Osteoblast (primary cell): ENCODE measurements around the gene C11orf98. TPM values are rescaled to one million over a fixed set of nuclear protein-coding genes. Genes with fewer than 3 reads are reported as not detected.
"Not testable (repeated sequence)": the region's sequence is repeated elsewhere in the genome, so short reads cannot be mapped to it uniquely, and the experiment has no call there.

Source experiments
- DNase-seq: peaks from one replicate; pipeline ENCODE4 v3.0.0; 2011; ENCODE audit warnings: low spot score, mixed read lengths; ENCODE audit not compliant: insufficient read length; ENCODE audit errors: missing footprints
- H2AFZ ChIP-seq: 2 replicates; pipeline ENCODE4 v1.6.0; 2011; ENCODE audit warnings: mild to moderate bottlenecking, low read length
- H3K27ac ChIP-seq: 2 replicates; pipeline ENCODE4 v1.5.1; 2011; ENCODE audit warnings: mild to moderate bottlenecking, low read depth, low read length, moderate library complexity
- H3K27me3 ChIP-seq: 2 replicates; pipeline ENCODE4 v1.6.0; 2012; ENCODE audit warnings: mild to moderate bottlenecking, control low read depth, inconsistent platforms, low read length, moderate library complexity; ENCODE audit not compliant: insufficient read depth
- H3K36me3 ChIP-seq: 2 replicates; pipeline ENCODE4 v1.5.1; 2011; ENCODE audit warnings: mild to moderate bottlenecking, low read length, control low read depth, moderate library complexity; ENCODE audit not compliant: insufficient read depth
- H3K4me1 ChIP-seq: 2 replicates; pipeline ENCODE4 v1.5.1; 2011; ENCODE audit warnings: mild to moderate bottlenecking, low read length, control low read depth, moderate library complexity; ENCODE audit not compliant: insufficient read depth
- H3K4me2 ChIP-seq: 2 replicates; pipeline ENCODE4 v1.6.0; 2011; ENCODE audit warnings: mild to moderate bottlenecking, low read length; ENCODE audit not compliant: insufficient read depth
- H3K4me3 ChIP-seq: fragments of 200-600 bp; sonication (generic); 3 replicates; pipeline ENCODE4 v1.5.1; 2012; ENCODE audit warnings: mild to moderate bottlenecking, low read length, inconsistent platforms; ENCODE audit not compliant: insufficient read depth
- H3K79me2 ChIP-seq: 2 replicates; pipeline ENCODE4 v1.6.0; 2012; ENCODE audit warnings: mild to moderate bottlenecking, low read length, control low read depth, inconsistent platforms; ENCODE audit not compliant: insufficient read depth
- H3K9me3 ChIP-seq: 2 replicates; pipeline ENCODE4 v1.5.1; 2011; ENCODE audit warnings: low read depth, low read length, control low read depth
- H4K20me1 ChIP-seq: 2 replicates; pipeline ENCODE4 v1.6.0; 2012; ENCODE audit warnings: mild to moderate bottlenecking, low read length, control low read depth; ENCODE audit not compliant: insufficient read depth
- total RNA-seq: library from RNA; depleted of rRNA; stranded (reverse); fragments of >200 nt; gene quantifications from 2 replicates; pipeline ENCODE4 v1.2.3, GENCODE V29; 2012
- TF ChIP-seq, protein P1 (sequence below): IDR thresholded peaks from 2 replicates; pipeline ENCODE4 v1.5.1; 2011; ENCODE audit warnings: mild to moderate bottlenecking, low read depth, low read length, moderate library complexity; ENCODE audit errors: extremely low read depth

The C11orf98 gene
- total RNA-seq, 1 donor = 17.4 TPM

- no peaks in the 10 kb centered on the region for H3K27me3 ChIP-seq
- TF ChIP-seq, protein P1, sequence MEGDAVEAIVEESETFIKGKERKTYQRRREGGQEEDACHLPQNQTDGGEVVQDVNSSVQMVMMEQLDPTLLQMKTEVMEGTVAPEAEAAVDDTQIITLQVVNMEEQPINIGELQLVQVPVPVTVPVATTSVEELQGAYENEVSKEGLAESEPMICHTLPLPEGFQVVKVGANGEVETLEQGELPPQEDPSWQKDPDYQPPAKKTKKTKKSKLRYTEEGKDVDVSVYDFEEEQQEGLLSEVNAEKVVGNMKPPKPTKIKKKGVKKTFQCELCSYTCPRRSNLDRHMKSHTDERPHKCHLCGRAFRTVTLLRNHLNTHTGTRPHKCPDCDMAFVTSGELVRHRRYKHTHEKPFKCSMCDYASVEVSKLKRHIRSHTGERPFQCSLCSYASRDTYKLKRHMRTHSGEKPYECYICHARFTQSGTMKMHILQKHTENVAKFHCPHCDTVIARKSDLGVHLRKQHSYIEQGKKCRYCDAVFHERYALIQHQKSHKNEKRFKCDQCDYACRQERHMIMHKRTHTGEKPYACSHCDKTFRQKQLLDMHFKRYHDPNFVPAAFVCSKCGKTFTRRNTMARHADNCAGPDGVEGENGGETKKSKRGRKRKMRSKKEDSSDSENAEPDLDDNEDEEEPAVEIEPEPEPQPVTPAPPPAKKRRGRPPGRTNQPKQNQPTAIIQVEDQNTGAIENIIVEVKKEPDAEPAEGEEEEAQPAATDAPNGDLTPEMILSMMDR = no peak
- H3K4me1 ChIP-seq = peaks cover 13% of the 10 kb centered on the region
- no peaks in the 10 kb centered on the region for H3K9me3 ChIP-seq
- H3K36me3 ChIP-seq = peaks cover 6% of the 10 kb centered on the region
- H3K79me2 ChIP-seq = peaks cover 32% of the 10 kb centered on the region
- H4K20me1 ChIP-seq = no peaks in the 10 kb centered on the region
- H3K4me3 ChIP-seq = no peak overlapping the region
- H3K4me2 ChIP-seq = no peak overlapping the region
- peak overlapping the region; percentile 27 for H2AFZ ChIP-seq
- no peak for DNase-seq
- H3K27ac ChIP-seq = no peak overlapping the region
Observed at GRCh38 chr11:62654297-62654696, 10.7 kb downstream of the C11orf98 start.

DNA sequence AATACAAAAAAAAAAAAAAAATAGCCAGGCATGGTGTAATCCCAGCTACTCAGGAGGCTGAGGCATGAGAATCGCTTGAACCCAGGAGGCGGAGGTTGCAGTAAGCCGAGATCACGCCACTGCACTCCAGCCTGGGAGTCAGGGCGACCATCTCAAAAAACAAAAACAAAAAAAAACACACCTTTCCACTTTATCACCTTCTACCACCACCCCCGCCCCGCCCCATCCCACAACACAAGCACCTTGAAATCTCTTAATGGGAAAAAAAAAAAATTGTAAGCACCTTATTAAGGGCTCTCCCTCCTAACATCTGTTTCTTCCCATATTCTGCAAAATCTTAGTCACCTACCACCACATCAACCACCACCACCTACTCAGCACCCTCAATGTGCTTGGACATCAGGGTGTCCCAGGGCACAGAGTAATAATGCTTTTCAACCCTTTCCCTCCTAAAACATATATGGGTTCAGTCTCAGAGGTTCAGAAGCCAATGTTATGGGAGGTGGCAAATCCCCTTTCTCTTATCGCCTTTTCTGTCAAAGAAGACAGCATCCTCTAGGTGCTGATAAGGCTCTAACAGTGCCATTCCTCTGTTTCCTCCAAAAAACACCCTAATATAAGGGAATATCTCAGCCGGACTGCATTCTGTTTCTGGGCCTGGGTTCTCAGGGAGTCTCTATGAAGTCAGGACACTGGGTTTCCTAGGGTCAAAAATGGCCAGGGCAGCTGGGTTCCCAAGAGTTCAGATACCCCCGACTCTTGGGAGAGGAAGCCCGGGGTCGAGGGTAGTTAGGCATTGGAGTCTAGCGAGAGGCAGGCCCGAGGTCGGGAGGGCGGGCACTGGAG lies 12.6 kb downstream of the C11orf98 start:
- peaks cover 13% of the 10 kb centered on the region for H3K4me1 ChIP-seq
- TF ChIP-seq, protein P1 = no peak
- peaks cover 19% of the 10 kb centered on the region for H3K36me3 ChIP-seq
- H3K4me2 ChIP-seq = peak overlapping the region; percentile 94
- no peaks in the 10 kb centered on the region for H3K9me3 ChIP-seq
- peaks cover 4% of the 10 kb centered on the region for H4K20me1 ChIP-seq
- peaks cover 33% of the 10 kb centered on the region for H3K79me2 ChIP-seq
- DNase-seq = peak; percentile 41
- H2AFZ ChIP-seq = peak overlapping the region; percentile 99
- peak overlapping the region; percentile 88 for H3K27ac ChIP-seq
- H3K4me3 ChIP-seq = peak overlapping the region; percentile 96
- no peaks in the 10 kb centered on the region for H3K27me3 ChIP-seq

GRCh38 chr11:62650283-62650682 lies 14.7 kb downstream of the C11orf98 start:
- Histone ChIP-seq H3K36me3 (peaks cover 19% of the 10 kb centered on the region), H4K20me1 (peaks cover 19% of the 10 kb centered on the region), H3K79me2 (peaks cover 45% of the 10 kb centered on the region), H3K4me1 (peaks cover 20% of the 10 kb centered on the region)
- not testable (repeated sequence) for H3K27ac ChIP-seq, H3K27me3 ChIP-seq, DNase-seq, H3K4me3 ChIP-seq, H2AFZ ChIP-seq, H3K9me3 ChIP-seq, H3K4me2 ChIP-seq

GRCh38 chr11:62649486-62649885 lies 15.5 kb downstream of the C11orf98 start:
- DNase-seq = no peak
- peaks cover 52% of the 10 kb centered on the region for H3K79me2 ChIP-seq

More at GRCh38 chr11:62649486-62649885, 15.5 kb downstream of the C11orf98 start:
- Histone ChIP-seq H3K9me3 (no peaks in the 10 kb centered on the region), H3K4me3 (no peak overlapping the region), H3K27ac (no peak overlapping the region), H2AFZ (no peak overlapping the region), H4K20me1 (peaks cover 21% of the 10 kb centered on the region), H3K36me3 (peaks cover 20% of the 10 kb centered on the region), H3K4me2 (no peak overlapping the region), H3K27me3 (no peaks in the 10 kb centered on the region), H3K4me1 (peaks cover 23% of the 10 kb centered on the region)
- TF ChIP-seq, protein P1 = no peak
